ENCODE data around the gene ST6GALNAC5. TPM values are rescaled to one million over a fixed set of nuclear protein-coding genes. Genes with fewer than 3 reads are reported as not detected.

Gene ST6GALNAC5
- polyA plus RNA-seq, 1 experiment = 3.0 TPM

DNA sequence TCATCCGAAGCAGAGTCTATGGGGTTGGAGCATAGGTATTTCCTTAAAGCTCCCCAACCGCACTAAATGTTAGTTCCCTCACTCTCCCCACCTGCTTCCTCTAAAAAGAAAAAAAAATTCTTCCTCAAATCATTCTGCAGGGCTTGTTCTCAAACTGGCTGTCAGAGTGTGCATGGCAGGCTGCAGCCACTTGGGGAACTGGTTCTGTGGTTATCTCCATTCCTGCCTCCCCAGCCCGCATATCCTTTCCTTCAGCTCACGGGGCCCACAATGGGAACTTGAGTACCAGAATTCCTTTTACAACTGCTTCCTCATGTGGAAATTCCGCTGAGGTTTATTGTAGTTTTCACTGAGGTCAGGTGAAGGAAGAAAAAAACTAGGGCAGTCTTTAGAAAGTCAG lies 192.7 kb downstream of the ST6GALNAC5 start:
- TF ChIP-seq, protein P1, sequence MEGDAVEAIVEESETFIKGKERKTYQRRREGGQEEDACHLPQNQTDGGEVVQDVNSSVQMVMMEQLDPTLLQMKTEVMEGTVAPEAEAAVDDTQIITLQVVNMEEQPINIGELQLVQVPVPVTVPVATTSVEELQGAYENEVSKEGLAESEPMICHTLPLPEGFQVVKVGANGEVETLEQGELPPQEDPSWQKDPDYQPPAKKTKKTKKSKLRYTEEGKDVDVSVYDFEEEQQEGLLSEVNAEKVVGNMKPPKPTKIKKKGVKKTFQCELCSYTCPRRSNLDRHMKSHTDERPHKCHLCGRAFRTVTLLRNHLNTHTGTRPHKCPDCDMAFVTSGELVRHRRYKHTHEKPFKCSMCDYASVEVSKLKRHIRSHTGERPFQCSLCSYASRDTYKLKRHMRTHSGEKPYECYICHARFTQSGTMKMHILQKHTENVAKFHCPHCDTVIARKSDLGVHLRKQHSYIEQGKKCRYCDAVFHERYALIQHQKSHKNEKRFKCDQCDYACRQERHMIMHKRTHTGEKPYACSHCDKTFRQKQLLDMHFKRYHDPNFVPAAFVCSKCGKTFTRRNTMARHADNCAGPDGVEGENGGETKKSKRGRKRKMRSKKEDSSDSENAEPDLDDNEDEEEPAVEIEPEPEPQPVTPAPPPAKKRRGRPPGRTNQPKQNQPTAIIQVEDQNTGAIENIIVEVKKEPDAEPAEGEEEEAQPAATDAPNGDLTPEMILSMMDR (IDR thresholded peaks at IDR 0.05; ENCODE audit: insufficient read depth, low read depth, low read length) = no peak
- ChIA-PET CTCF (interaction anchor here (0.8 kb wide), 1 partner anchor 11 kb away, joined by 3 read pairs; no protein-coding TSS in a partner anchor), POLR2A (no interaction called here)

DNA sequence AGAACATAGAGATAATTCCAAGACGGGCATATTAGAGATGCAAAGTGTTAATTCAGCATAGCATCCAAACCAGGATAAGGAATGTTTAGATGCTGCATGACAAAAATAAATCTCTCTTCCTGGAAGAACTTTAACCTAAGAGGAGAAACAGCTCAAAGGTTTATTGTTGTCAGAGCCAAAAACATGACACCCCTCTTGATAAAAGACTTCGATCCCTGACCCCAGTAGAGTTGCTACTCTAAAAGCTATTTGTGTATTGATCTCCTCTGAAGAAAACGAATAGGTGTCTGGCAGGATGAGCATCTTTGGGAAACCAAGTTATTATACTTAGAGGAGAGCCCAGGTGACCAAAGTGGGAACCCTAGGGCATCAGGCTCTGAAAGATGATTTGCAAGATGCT lies 193.9 kb downstream of the ST6GALNAC5 start:
- 0 out of 2 replicates have a peak, but pooled peaks cover 2% of the 10 kb centered on the region for H3K27me3 ChIP-seq (ENCODE audit: control insufficient read depth, insufficient read depth, low read length)
- no peak overlapping the region for H3K4me3 ChIP-seq (ENCODE audit: low read depth, low read length)
- no peaks in the 10 kb centered on the region for H3K36me3 ChIP-seq (ENCODE audit: control insufficient read depth, insufficient read depth, low read length)
- TF ChIP-seq, protein P1 (IDR thresholded peaks at IDR 0.05; ENCODE audit: insufficient read depth, low read depth, low read length) = no peak
- no peak for DNase-seq (ENCODE audit: low read depth)
- ChIA-PET CTCF (no interaction called here), POLR2A (no interaction called here)

More for the DNA sequence above, 192.7 kb downstream of the ST6GALNAC5 start:
- DNase-seq (ENCODE audit: low read depth) = no peak
- no peaks in the 10 kb centered on the region for H3K36me3 ChIP-seq (ENCODE audit: control insufficient read depth, insufficient read depth, low read length)
- H3K27me3 ChIP-seq (ENCODE audit: control insufficient read depth, insufficient read depth, low read length) = 0 out of 2 replicates have a peak, but pooled peaks cover 2% of the 10 kb centered on the region
- no peak overlapping the region for H3K4me3 ChIP-seq (ENCODE audit: low read depth, low read length)

DNA sequence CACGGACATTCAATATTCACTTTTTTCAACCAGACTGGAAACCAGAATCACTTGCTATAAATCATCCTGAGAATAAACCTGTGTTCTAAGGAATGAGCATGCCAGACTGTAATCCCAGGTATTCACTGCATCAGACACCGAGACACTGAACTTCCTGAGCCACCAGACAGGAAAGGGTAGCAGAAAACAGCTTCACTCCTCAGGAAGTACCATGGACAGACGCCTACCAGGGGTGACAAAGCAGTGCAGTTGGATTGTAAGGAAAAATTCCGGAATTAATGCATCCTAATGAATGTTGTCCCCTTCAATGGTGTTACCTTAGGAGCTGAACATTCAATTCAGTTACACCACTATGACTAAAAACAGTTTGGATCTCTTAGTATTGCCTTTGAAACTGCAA lies 195.8 kb downstream of the ST6GALNAC5 start:
- Histone ChIP-seq H3K27me3 (ENCODE audit: control insufficient read depth, insufficient read depth, low read length) (0 out of 2 replicates have a peak, but pooled peaks cover 2% of the 10 kb centered on the region), H3K36me3 (ENCODE audit: control insufficient read depth, insufficient read depth, low read length) (no peaks in the 10 kb centered on the region), H3K4me3 (ENCODE audit: low read depth, low read length) (no peak overlapping the region)
- TF ChIP-seq, protein P1 (IDR thresholded peaks at IDR 0.05; ENCODE audit: insufficient read depth, low read depth, low read length) = no peak
- CTCF ChIA-PET = no interaction called here
- no peak for DNase-seq (ENCODE audit: low read depth)
- POLR2A ChIA-PET = no interaction called here

DNA sequence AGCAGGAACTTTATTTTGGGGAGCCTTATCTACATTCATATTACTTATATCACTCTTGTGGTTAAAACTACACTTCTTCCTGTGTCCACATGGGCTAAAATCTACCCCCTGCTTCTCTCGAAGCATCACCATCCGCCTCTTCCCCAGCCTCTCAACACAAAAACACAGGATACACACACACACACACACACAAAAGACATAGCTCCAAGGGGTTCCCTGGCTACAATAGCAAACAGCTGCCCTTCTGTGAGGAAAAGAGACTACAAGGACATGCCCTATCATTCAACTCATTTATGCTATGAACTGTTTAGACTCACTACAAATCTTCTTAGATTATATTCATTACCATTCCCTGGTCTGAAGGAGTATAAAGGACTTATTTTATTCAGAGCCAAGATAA lies 197.0 kb downstream of the ST6GALNAC5 start:
- DNase-seq (ENCODE audit: low read depth) = no peak
- TF ChIP-seq, protein P1 (IDR thresholded peaks at IDR 0.05; ENCODE audit: insufficient read depth, low read depth, low read length) = no peak
- no peak overlapping the region for H3K4me3 ChIP-seq (ENCODE audit: low read depth, low read length)
- CTCF ChIA-PET = no interaction called here
- H3K27me3 ChIP-seq (ENCODE audit: control insufficient read depth, insufficient read depth, low read length) = no peaks in the 10 kb centered on the region
- POLR2A ChIA-PET = no interaction called here
- no peaks in the 10 kb centered on the region for H3K36me3 ChIP-seq (ENCODE audit: control insufficient read depth, insufficient read depth, low read length)

DNA sequence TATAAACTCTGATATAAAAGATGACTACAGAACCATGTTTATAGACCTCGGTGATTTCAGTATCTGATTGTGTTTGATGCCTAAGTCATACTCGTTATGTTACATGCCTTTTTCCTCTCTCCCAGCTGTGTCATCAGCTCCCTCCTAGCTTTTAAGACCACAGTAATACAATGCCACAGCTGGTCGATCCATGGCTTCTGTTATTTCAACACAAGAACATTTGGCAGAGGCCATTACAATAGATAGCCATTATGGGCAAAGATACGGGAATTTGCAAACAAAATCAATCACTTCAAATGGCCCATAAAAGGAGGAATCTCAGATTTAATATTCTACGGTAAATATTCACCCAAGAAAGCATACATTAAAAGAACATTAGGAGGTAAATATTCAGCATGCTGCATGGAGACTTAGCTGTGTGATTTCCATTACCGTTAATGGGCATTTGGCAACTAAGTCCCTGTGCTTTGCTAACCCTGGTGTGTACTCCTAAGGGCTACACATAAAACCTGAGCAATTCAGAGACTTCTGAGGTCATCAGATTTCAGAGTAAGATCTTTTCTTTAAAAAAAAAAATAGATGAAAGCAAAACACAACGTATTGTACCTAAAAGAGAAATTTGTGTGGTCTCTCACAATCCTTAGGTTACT lies 198.5 kb downstream of the ST6GALNAC5 start:
- TF ChIP-seq, protein P1 (IDR thresholded peaks at IDR 0.05; ENCODE audit: insufficient read depth, low read depth, low read length) = no peak
- POLR2A ChIA-PET = no interaction called here
- H3K36me3 ChIP-seq (ENCODE audit: control insufficient read depth, insufficient read depth, low read length) = no peaks in the 10 kb centered on the region
- H3K4me3 ChIP-seq (ENCODE audit: low read depth, low read length) = no peak overlapping the region
- no peaks in the 10 kb centered on the region for H3K27me3 ChIP-seq (ENCODE audit: control insufficient read depth, insufficient read depth, low read length)
- DNase-seq (ENCODE audit: low read depth) = no peak
- CTCF ChIA-PET = no interaction called here
